Measurements from ENCODE around the gene DCAF6.
"Not testable (repeated sequence)": the region's sequence is repeated elsewhere in the genome, so short reads cannot be mapped to it uniquely, and the experiment has no call there.

DCAF6 gene

DNA sequence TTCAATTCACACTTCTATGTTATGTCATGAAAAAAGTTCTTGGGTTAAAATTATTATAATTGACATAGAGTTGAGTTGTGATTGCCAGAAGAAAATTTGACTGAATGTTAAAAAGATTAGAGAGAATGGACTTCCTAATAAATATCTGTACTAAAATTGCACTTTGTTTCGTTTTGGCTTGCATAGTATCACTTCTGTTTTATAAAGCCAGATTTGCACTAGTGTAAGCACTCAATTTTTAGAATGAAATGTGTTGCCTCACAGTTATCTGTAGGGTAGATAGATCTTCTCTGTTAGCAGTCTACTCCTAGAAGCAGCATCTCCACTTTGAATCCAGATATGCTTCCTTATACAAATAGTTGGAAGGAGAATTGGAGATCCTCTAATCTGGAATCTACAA lies 95.5 kb downstream of the DCAF6 start:
- DNase-seq = no peak

DNA sequence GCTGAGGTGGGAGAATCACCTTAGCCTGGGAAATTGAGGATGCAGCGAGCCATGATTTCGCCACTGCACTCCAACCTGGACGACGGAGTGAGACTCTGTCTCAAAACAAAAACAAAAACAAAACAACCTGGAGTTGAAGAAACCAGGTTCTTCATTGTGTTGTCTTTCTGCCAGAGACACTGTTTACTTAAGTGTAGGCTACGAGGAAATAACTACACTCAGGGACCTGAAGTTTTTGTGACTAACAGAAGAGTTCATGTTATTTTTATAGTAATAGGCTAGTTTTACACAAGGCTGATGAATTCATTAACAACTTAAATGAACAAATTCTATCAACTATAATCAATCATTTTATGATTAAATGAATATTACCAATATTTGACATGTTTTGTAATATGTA lies 98.9 kb downstream of the DCAF6 start:
- DNase-seq = no peak

DNA sequence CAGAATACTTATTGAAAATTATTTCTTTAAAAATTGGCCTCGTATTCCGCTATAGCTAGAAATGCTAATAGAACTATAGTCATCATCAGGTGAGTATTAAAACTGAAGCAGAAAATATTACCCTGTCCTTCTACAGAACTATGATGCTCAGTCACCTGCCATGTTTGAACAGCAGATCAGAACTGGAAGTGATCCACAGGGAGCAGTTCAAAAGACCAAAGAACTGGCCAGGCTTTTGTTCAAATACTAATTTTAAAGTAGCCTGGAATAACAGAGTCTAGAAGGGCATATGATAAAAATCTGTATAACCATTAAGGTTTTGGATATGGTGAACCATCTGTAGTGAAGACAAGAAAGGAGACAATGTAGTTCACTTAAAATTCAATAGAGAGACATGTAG lies 105.9 kb downstream of the DCAF6 start:
- no peak for DNase-seq

DNA sequence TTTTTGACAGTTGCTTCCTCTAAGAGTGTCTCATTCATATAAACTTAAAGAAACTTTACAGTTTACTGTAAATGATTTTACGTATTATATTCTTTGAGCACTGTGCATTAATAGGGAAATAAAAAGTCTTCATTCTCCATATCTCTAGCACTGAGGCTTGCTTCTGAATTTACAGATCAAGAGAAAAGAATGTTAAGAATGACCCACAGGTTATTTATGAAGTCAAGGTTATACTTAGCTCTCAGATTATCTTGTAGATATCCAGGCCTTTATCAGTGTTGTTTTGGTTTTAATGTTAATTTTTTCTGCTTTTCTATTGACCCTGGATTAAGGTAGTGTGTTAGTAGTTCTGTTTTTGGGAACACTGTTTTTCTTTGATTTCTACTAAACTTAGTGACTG lies 108.8 kb downstream of the DCAF6 start:
- no peak for DNase-seq

DNA sequence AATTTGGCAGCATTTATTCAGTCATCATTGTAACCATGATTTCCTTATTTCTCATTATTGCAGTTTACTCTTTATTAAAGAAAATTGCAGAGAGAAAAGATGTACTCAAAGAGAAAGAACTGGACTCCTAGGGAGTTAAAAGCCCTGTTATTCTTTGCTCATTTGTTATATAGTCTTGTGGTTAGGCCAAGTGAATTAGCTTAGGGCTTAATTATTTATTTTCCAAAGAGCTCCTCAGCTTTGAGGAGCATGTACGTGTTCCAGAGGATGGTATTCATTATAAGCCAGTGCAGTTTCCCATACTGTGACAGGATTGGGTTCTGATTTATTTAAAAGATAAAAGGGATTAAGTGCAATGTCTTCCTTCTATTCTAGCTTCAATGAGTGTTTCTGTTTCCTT lies 113.8 kb downstream of the DCAF6 start:
- DNase-seq = no peak

DNA sequence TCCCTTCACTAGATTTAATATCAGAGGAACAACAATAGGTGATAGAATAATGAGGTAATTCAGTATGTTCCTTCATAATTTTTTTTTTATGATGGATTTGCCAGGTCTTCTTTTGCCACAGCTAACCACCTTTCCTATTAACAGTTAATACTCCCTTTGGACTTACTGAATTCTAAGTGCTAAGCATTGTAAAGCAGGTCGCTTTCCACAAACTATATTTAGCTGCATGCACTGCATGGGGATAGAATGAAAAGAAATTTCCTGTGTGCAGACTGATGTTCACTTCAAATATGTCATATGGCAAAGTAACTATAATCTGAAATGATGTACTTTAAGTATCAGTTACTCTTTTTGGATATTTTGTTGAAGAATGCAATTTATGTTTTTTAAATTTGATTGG lies 114.4 kb downstream of the DCAF6 start:
- no peak for DNase-seq

DNA sequence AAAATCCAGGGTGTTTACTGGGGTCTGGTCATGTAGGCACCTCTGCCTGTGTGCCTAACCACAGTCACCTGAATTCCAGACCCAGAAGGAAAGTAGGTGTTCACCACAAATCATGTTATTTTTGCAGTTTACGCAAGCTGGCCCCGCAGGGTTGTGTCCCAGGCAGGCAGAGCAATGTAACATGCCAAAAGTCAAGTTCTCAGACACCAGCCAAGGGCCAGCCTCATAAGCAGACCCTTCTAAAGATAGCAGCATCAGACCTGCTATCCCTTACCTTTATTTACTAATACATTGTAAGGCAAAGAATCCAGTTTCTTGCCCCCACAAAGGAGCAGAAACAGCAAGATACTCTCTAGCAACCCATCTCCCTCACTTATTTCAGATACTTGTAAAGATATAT lies 117.2 kb downstream of the DCAF6 start:
- no peak for DNase-seq

DNA sequence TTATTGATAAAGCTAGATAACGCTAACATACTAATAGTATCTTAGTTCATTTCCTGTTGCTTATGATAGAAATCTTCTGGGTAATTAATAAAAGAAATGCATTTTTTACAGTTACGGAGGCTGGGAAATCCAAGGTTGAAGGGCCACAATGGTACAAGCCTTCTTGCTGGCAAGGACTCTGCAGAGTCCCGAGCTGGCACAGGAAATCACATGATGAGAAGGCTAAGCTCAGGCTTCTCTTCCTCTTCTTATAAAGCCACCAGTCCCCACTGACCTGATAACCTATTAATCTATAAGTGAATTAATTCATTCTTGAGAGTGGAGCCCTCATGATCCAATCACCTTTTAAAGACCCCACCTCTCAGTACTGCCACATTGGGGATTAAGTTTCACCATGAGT lies 117.6 kb downstream of the DCAF6 start:
- no peak for DNase-seq

DNA sequence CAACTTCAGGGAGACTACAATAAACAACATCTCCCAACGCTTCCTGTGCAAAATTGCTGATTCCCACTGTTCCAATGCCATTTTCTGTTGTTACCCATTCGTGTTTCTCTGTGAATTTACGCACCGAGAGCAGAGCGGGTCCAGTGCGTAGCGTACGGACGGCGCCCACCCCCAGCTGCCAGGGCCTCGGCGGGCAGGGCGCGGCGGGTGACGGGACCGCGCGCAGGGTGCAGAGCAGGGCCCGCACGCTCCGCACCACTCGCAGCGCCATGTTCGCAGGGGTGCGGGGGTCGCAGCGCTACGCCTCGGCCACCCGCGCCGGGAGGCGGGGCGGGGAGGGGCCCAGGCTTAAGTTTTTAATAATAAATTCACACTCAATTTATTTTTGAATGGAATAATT lies 119.7 kb downstream of the DCAF6 start:
- DNase-seq = not testable (repeated sequence)

DNA sequence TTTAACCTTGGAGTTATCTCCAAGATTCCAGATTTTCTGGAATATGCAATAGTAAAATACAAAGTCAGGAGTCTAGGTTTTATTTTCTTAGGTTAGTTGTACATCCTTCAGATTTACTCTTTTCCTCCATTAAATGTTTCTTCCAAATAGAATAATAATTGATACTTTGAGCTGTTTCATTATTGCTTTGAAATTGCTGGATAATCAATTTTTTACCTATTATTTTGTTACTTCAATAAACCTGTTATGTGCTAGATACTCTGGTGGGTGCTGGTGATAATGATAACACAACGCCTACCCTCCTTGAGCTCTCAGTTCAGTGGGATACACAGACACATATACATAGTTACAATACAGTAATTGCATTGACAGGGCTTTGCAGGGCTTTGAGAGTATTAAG lies 120.9 kb downstream of the DCAF6 start:
- DNase-seq = no peak

DNA sequence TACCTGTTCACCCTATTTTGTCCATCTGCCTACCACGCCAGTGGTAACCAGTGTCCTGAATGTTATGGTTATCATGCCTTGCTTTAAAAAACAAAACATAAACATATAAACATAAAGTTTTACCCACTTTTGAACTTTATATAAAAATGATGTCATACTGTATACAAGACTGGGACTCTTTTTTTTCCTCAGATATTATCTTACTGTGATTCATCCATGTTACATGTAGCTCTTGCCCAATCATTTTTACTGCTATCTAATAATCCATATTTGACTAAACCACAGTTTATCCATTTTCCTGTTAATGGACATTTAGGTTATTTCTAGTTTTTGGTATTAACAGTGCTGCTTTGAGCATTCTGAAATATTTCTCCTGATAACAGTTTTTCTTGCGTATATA lies 121.4 kb downstream of the DCAF6 start:
- DNase-seq = no peak

DNA sequence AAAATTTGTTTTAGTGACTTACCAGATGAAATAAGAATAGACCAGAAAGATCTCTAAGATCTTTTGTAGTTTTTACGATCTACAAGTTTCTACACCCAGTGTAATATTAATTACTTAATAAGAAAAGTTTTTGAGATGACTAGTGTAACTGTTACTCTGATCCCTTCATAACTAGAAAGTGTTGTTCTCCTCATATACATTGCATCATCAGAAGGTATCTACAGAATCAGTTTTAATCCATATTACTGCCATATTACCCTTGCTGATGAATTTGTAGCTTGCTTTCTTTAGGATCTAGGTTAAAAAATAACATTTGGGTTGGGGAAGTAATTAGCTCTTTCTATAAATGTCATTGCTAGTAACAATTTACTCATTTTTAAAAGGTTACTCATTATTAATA lies 127.7 kb downstream of the DCAF6 start:
- DNase-seq = no peak

DNA sequence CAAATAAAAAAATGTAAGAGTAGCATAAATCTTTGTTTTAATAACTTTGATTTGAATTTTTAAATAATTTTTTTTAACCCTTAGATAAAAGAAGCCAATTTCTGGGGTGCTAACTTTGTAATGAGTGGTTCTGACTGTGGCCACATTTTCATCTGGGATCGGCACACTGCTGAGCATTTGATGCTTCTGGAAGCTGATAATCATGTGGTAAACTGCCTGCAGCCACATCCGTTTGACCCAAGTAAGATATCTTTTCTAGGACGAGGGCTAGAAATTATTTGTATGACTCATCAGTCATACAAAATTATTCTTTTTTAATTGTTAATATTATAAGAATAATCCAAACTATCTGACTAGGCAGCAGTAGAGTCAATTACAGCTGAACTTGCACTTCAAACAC lies 129.0 kb downstream of the DCAF6 start:
- DNase-seq = no peak

DNA sequence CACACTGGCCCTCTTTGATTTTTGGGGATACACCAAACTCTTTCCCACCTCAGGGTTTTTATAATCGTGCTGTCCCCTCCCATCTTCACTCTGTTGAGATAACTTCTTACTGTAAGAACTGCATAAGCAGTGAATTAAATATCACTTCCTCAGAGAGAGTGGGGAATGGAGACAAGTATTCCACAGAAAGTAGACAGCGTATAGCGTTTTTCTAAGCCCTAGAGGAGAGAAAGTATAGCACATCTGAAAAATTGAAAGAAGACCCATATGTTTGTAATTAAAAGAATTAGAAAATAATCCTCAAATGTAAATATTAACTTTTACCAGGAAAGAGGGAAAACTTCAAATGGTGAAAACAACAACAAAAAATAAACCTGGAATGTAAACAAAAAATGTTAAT lies 132.9 kb downstream of the DCAF6 start:
- no peak for DNase-seq

DNA sequence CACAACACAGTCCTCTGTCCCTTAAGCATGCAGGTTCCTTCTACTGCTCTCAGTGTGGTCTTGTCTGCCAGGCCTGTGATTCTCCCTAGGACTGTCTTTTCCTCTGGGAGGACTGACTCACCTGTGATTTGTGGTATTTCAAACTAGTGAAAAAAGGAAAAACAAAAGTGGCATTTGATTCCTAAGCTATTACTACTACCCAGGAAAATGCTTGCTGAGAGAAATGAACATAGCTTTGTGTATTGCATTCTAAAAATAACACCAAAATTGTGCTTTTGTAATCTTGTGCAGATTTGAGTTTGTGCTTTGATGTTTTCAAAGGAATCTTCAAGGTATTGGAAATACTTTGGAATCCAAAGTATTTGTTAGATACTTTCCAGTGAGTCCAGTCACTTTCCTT lies 143.3 kb downstream of the DCAF6 start:
- no peak for DNase-seq

DNA sequence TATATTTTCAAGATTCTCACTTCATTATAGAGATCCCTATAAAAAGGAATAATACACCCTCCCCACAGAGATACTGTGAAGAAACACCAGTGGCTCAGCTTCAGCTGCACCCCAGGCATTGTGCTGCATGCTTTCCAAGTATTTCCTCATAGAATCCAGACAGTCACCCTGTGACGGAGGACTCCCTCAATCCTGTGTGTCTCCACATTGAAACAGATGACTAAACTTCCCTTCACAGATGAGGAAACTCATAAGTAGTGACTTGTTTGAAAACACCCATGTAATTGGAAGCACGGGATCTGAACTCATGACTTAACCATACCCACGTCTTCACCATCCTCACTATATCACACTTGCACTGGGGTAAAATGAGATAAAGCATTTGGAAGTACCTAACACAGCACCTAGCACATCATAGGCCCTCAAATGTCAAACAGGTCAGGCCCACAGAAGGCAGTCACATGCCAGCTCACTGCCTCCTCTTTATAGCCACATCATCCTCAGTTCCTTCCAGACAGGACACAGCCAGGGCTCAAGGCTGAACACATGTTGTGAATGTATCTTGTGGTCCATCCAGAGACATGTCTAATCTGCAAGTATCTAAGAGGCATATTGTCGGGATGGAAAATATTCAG lies 145.0 kb downstream of the DCAF6 start:
- DNase-seq = no peak

DNA sequence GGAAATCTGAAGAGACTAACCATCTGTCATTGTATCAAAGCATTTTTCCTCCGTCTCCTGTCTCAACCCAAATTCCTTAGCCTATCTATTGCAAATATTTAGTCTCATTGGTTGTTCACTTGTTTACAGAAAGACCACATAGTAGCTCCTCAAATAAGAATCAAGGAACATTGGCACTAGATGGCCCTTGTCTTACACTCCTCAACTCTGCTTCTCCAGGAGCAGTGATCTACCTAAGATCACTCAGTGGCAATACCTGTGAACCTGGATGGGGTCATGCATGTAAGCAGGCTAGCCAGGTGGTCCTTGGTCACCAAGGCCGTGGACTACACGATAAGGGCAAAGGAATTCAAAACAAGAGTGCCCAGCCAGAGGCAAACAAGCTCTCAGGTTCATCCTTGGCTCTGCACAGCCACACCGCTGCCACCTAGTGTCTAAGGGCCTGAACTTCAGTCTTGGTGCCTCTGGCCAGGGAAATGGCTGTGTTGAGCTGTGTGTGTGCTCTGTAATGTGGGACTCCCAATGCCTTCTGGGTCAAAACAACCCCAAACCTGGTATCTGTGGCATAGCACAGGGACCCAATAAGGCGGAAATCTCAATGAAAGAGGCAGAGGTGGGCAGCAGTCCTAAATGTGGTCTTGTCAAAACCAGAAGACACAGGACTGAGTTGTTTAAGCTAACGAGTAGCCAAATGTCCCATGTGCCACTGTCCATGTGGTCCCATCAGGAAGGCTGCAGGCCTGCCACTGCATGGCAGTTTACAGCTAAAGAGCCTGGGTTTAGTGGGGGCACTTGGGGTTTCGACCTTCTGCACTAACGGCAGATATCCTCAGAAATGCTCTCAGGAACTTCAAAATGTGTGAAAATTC lies 145.8 kb downstream of the DCAF6 start:
- DNase-seq = peak; percentile 61 to 73

DNA sequence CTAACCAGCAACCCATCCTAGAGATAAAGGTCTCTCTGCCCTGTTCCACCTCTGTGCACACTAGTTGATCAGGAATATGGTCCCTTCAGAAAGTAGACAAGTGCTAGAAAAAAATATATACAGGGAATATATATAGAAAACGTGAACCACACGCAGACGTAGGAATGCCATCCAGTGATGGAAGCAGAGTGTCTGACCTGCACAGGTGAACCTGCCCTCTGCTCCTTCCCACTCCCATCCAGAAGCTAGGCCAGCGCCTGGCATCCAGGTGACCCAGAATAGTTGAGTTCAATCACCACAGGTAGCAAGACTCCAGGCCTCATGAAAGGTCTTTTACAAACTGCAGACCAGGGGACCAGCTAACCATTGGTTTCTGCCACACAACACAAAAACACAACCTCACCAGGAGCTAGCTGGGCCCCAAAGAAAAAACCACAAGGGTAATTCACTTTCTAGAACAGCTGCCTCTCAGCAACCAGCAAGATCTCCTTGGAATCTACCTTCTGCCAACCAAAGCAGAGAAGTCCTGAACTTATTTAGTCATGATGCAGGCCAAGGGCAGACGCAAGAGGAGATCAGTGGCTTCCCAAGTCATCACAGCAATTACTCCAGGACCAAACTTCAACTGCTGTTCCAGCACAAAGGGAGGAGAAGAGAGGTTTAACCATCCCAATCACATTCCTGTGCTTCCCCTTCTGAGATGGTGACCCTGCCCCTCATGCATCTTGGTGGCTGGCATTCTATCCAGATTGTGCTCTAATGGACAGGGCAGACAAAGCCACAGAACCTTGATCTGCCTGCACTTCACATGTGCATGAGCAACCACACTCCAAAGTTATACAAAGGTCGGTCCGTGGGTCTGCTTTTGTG lies 147.2 kb downstream of the DCAF6 start:
- DNase-seq = no peak

DNA sequence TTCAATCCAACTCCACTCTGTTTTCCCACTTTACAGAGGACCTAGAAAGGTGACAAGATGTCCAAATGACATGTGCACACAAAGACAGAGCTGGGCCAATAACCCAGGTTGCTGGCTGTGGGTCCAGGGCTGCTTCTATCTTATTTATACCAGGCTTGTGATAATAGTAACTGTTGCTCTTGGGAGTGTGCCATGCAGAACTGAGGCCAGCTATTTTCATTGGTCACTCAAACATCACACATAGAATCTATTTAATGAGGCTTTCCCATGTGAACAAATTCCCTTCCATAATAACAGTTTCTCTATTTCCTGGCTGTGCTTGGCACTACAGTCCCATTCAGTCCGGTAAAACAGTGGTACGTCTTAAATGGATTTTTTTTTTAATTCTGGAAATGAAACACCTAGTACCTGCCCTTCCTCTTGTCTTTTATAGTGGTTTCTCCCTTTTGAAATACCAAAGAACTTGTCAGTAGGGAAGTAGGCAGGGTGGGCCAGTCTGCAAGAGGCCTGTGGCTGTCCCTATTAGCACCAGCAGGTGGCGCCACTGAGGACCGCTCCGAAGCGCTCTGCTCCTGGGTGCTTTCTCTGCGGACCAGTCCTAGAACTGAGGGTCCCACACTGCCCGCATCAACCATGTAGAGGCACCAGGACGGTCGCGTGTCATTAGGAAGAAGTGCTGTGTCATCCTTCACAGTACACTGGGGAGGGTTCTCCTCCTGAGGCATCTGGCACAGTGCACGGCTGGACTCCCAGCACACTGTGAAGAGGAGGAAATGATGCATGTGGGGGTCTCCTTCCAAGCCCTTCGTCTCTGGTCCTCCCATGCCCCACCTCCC lies 148.1 kb downstream of the DCAF6 start:
- DNase-seq = peak; percentile 23 to 53

DNA sequence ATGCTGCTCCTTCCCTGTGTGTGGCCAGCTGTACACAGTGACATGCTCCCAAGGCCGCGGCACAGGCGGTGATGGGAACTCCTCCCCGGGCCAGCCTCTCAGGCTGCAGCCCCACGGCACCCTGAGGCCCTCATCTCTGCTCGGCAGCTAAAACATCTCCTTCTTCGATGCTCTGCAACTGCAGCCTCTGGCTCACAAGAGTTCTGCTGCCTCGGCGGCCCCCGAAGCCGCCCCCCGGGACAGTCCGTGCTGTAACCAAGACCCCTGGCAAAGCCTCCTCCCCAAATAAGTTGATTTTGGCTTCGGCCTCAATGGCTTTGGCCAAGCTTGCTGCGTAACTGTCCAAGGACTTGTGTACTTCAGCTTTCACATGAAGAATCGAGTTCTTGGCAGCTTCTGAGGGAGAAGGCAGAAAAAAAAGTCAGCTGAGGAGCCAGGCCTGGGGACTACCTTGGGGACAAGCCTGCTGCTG lies 149.0 kb downstream of the DCAF6 start:
- DNase-seq = no peak

DNA sequence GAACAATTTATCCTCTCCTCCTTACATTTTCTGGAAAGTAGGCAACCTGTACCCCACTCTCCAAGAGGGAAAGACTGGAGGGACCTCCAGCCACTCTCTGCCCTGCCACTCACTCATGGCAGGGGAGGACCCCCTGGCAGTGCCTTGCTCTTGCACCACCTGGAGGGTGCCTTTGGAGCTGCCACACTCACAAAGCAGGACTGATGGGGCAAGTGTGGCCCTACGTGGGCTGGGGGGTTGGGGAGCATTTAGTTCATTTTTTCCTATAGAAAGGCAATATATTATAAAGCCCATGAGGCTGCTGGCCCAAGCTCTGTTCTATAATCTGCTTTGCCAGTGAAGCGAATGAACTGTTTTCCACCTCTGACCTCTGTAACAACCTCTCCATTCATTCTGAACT lies 150.0 kb downstream of the DCAF6 start:
- no peak for DNase-seq

DNA sequence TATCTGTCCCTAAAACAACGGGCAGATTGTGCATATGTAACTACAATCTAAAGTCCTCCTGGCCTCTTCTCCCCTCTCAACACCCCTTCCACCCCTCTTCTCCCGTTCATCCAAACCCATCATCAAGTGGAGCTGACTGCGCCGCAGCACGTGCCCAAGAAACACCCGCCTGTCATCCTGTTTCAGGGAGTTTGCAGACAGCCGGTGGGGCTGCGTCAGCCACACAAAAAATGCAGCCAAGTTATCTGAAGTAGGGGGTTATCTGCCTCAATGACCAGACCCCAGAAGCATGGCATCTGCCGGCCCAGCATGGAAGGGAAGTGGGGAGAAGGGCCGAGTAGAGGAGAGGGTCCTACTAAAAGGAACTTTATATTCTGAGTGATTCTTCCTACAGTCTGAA lies 151.2 kb downstream of the DCAF6 start:
- no peak for DNase-seq
